Endothelial cell of umbilical vein (primary cell): ENCODE results near the gene ANKRD33. TPM values are rescaled to one million over a fixed set of nuclear protein-coding genes. Genes with fewer than 3 reads are reported as not detected.

Experiments used
- BruUV-seq: library from RNA; stranded (reverse); fragments of 400-500 nt; replicated peaks from 2 replicates; lab custom pipeline; 2021; lab: Mats Ljungman, UMichigan
- CTCF ChIA-PET: fragments of 300-600, 350-600 bp; sonication (Branson Sonifier 250); formaldehyde crosslinking; loops from one replicate; lab custom pipeline; 2021; ENCODE audit warnings: antibody characterized with exemption, inconsistent platforms; lab: Charles Lee
- POLR2A ChIA-PET: fragments of 300-600, 350-600 bp; sonication (Branson Sonifier 250); formaldehyde crosslinking; loops from one replicate; lab custom pipeline; 2021; ENCODE audit warnings: antibody characterized with exemption, inconsistent platforms; lab: Charles Lee
- DNase-seq: peaks from one replicate; pipeline ENCODE4 v3.0.0-alpha.2; 2011; ENCODE audit warnings: low read depth, low spot score
- FAIRE-seq: peaks from 2 replicates; lab custom pipeline; 2011; peaks lifted over from hg19 to GRCh38; lab: Jason Lieb, UNC
- H2AFZ ChIP-seq: 2 replicates; pipeline ENCODE4 v1.6.0; 2012; ENCODE audit warnings: low read depth, low read length, control low read depth, inconsistent platforms
- H3K27ac ChIP-seq: 2 replicates; pipeline ENCODE4 v1.5.1; 2011; ENCODE audit warnings: low read depth, mild to moderate bottlenecking, control low read depth, low read length, moderate library complexity; ENCODE audit not compliant: insufficient read depth
- H3K27me3 ChIP-seq, 2 experiments: 2 replicates each; pipeline versions ENCODE4 v1.6.0 to v1.6.1; 2011; ENCODE audit warnings: low read length in 2 of 2, mixed read lengths in 1 of 2; ENCODE audit not compliant: control insufficient read depth in 2 of 2, insufficient read depth in 2 of 2
- H3K36me3 ChIP-seq, 2 experiments: 2 replicates in 1 of 2; 3 replicates in 1 of 2; pipeline ENCODE4 v1.5.1; 2011; ENCODE audit warnings: low read length in 2 of 2, mild to moderate bottlenecking in 1 of 2, moderate library complexity in 1 of 2; ENCODE audit not compliant: control insufficient read depth in 2 of 2, insufficient read depth in 2 of 2; ENCODE audit errors: extremely low read depth in 1 of 2
- H3K4me1 ChIP-seq: 3 replicates; pipeline ENCODE4 v1.5.1; 2011; ENCODE audit warnings: mild to moderate bottlenecking, low read length; ENCODE audit not compliant: control insufficient read depth, insufficient read depth; ENCODE audit errors: extremely low read depth
- H3K4me2 ChIP-seq: 2 replicates; pipeline ENCODE4 v1.6.1; 2011; ENCODE audit warnings: low read length, control low read depth, mixed read lengths; ENCODE audit not compliant: insufficient read depth
- H3K4me3 ChIP-seq, 3 experiments: fragments of 200-600 bp in 1 of 3; sonication (generic), shearing (Covaris generic) in 1 of 3; replicated peaks in 1 of 3; 2 replicates each; pipeline ENCODE4 v1.5.1; 2011 to 2016; ENCODE audit warnings: control low read depth in 3 of 3, low read length in 3 of 3, mild to moderate bottlenecking in 2 of 3, inconsistent platforms in 1 of 3, low read depth in 1 of 3, moderate library complexity in 1 of 3; ENCODE audit not compliant: insufficient read depth in 1 of 3
- H3K79me2 ChIP-seq: 2 replicates; pipeline ENCODE4 v1.6.0; 2012; ENCODE audit warnings: low read length, inconsistent platforms; ENCODE audit not compliant: control insufficient read depth, insufficient read depth
- H3K9ac ChIP-seq: replicated peaks from 2 replicates; pipeline ENCODE3; 2011; ENCODE audit warnings: low read length, control low read depth; ENCODE audit not compliant: insufficient read depth; ENCODE audit errors: extremely low read depth
- H3K9me1 ChIP-seq: replicated peaks from 3 replicates; pipeline ENCODE4 v1.6.0; 2011; ENCODE audit warnings: mild to moderate bottlenecking, low read length; ENCODE audit not compliant: control insufficient read depth, insufficient read depth; ENCODE audit errors: extremely low read depth
- H3K9me3 ChIP-seq: replicated peaks from 2 replicates; pipeline ENCODE4 v1.5.1; 2012; ENCODE audit warnings: low read length, inconsistent platforms; ENCODE audit not compliant: control insufficient read depth, insufficient read depth
- H4K20me1 ChIP-seq: replicated peaks from 2 replicates; pipeline ENCODE3; 2011; ENCODE audit warnings: mild to moderate bottlenecking, low read length; ENCODE audit not compliant: control insufficient read depth, insufficient read depth; ENCODE audit errors: extremely low read depth
- CTCF ChIP-seq, 2 donors: IDR thresholded peaks; 1 replicate in 1 of 2; 2 replicates in 1 of 2; pipeline ENCODE4 v1.5.1; 2011; ENCODE audit warnings: low read length in 2 of 2, mild to moderate bottlenecking in 2 of 2, moderate library complexity in 2 of 2, control low read depth in 1 of 2, inconsistent platforms in 1 of 2, low read depth in 1 of 2; ENCODE audit not compliant: insufficient read depth in 1 of 2; ENCODE audit errors: extremely low read depth in 1 of 2
- EZH2 ChIP-seq: IDR thresholded peaks from 2 replicates; pipeline ENCODE4 v1.6.1; 2012; ENCODE audit warnings: borderline replicate concordance, low read depth, mild to moderate bottlenecking, moderate library complexity, low read length, inconsistent platforms; ENCODE audit not compliant: severe bottlenecking
- FOS ChIP-seq: IDR thresholded peaks from 2 replicates; pipeline ENCODE4 v1.6.1; 2011; ENCODE audit warnings: mild to moderate bottlenecking, low read length, moderate library complexity, borderline replicate concordance; ENCODE audit not compliant: insufficient read depth
- GATA2 ChIP-seq: IDR thresholded peaks from 2 replicates; pipeline ENCODE4 v1.7.0; 2011; ENCODE audit warnings: low read depth, mild to moderate bottlenecking, moderate library complexity, mixed read lengths, low read length; ENCODE audit not compliant: insufficient read length, insufficient read depth
- JUN ChIP-seq: IDR thresholded peaks from 2 replicates; pipeline ENCODE4 v1.6.1; 2011; ENCODE audit warnings: borderline replicate concordance, low read depth; ENCODE audit not compliant: insufficient read length, insufficient read depth
- MAX ChIP-seq: IDR thresholded peaks from 2 replicates; pipeline ENCODE4 v1.6.1; 2011; ENCODE audit not compliant: insufficient read depth, insufficient read length
- MYC ChIP-seq: IDR thresholded peaks from one replicate; pipeline ENCODE4 v1.6.1; 2011; ENCODE audit warnings: mild to moderate bottlenecking, low read depth, low read length
- POLR2A ChIP-seq: IDR thresholded peaks from 2 replicates; pipeline ENCODE4 v1.6.1; 2012; ENCODE audit warnings: low read depth, mild to moderate bottlenecking, control low read depth, low read length
- POLR2AphosphoS5 ChIP-seq: IDR thresholded peaks from 2 replicates; pipeline ENCODE4 v1.6.1; 2012; ENCODE audit warnings: low read depth, mild to moderate bottlenecking, control low read depth, low read length, moderate library complexity; ENCODE audit not compliant: insufficient read depth
- dilution Hi-C: fragments of 300-500 bp; cut with MboI; formaldehyde crosslinking; loops from one replicate; pipeline ENCODE4 v1.15.0; 2019; ENCODE audit warnings: low sequenced_read_pairs; ENCODE audit not compliant: extremely low pct_ligation_motif_present
- intact Hi-C: fragments of 100-400 bp; cut with micrococcal nuclease; formaldehyde crosslinking; loops from one replicate; pipeline ENCODE4 v1.10.0; 2022
- polyA plus RNA-seq, 4 experiments: library from polyadenylated mRNA; depleted of rRNA in 3 of 4; stranded (reverse) in 3 of 4; unstranded in 1 of 4; fragments of >200 nt; gene quantifications; 2 replicates each; pipeline versions ENCODE4 v1.2.1 to v1.2.3, GENCODE V29; 2011 to 2012; ENCODE audit warnings: missing spikeins in 1 of 4
- total RNA-seq: library from RNA; stranded (reverse); gene quantifications from 2 replicates; pipeline ENCODE4 v1.2.3, GENCODE V29; 2021

Gene ANKRD33
- total and polyA plus RNA-seq, 2 donors (not counting 3 experiments of a cell fraction or from before 2014, with no cell fraction given) = 0.80 to 1.2 TPM

- H4K20me1 ChIP-seq = no peaks in the 10 kb centered on the region
- no peaks in the 10 kb centered on the region for H3K36me3 ChIP-seq
- H3K9me1 ChIP-seq = no peaks in the 10 kb centered on the region
- no peak overlapping the region for H2AFZ ChIP-seq
- intact Hi-C loops (no loop called here), dilution Hi-C loops (no loop called here)
- POLR2A ChIA-PET = interaction anchor here (0.5 to 3.6 kb wide), 7 partner anchors 10 to 553 kb away, joined by 3 to 18 read pairs (median 6); no protein-coding TSS in a partner anchor
- H3K9ac ChIP-seq = peak overlapping the region; percentile 95
- H3K4me2 ChIP-seq = peak overlapping the region; percentile 65
- H3K27me3 ChIP-seq = no peaks in the 10 kb centered on the region
- TSS peak; percentile 14 for BruUV-seq
- TF ChIP-seq FOS (no peak), POLR2AphosphoS5 (no peak), JUN (no peak), CTCF (IDR thresholded peaks at IDR 0.05; ENCODE audit: extremely low read depth in 1 of 2, insufficient read depth in 1 of 2, low read depth in 1 of 2, low read length in 2 of 2) (no peak), EZH2 (no peak), MYC (no peak), GATA2 (no peak), POLR2A (no peak), MAX (no peak)
- peak overlapping the region; percentile 85 to 92 (median 86) for H3K4me3 ChIP-seq
- peak overlapping the region; percentile 99 for H3K27ac ChIP-seq
- no peaks in the 10 kb centered on the region for H3K9me3 ChIP-seq
- H3K4me1 ChIP-seq = peaks cover 68% of the 10 kb centered on the region
- peaks cover 47% of the 10 kb centered on the region for H3K79me2 ChIP-seq
- DNase-seq (no peak), FAIRE-seq (no peak)
- CTCF ChIA-PET = interaction anchor here (0.9 to 11.4 kb wide), 8 partner anchors 10 to 86 kb away, joined by 3 to 286 read pairs (median 5); partner anchors contain the start of gene ANKRD33
Measured at GRCh38 chr12:51906430-51907082, 18.7 kb downstream of the ANKRD33 start.
